ENCODE measurements around the gene TANGO2. TPM values are rescaled to one million over a fixed set of nuclear protein-coding genes. Genes with fewer than 3 reads are reported as not detected.

TANGO2 gene
- polyA plus RNA-seq, 1 of the 3 experiments (the other 2 are of a cell fraction), result 20.7 TPM

DNA sequence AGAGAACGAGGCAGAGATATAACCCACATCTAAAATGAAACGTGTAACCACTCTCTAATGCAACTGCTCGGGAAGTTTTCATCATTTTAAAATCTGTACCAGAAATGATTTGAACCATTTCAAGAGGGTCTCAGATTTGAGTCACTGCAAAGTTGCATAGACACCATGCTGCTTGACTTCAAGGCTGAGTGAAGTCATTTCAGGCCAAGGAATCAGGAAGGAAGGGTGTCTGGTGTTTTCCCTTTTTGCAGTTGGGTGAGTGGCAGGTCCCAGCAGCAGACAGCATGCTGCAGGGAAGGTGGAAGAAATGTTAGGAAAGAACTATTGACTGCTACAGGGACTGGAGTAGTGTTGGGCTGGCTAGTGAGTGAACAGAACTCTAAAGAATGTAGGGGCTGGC, 16.5 kb downstream of the TANGO2 start:
- ChIA-PET POLR2A (no interaction called here), CTCF (no interaction called here)
- H3K27ac ChIP-seq (ENCODE audit: low read depth in 2 of 2, low read length in 1 of 2), result no peak overlapping the region
- H3K27me3 ChIP-seq (ENCODE audit: insufficient read depth), result no peaks in the 10 kb centered on the region
- H3K4me2 ChIP-seq, result no peak overlapping the region
- WGBS (ENCODE audit: low lambda C conversion rate), result 73% methylated on average over 3 of the region's 3 CpGs
- H3K9ac ChIP-seq, result no peak overlapping the region
- H3K79me2 ChIP-seq (ENCODE audit: insufficient read depth), result peaks cover 12% of the 10 kb centered on the region; the same call in 1 of the 2 replicates
- H4K20me1 ChIP-seq (ENCODE audit: insufficient read depth), result no peaks in the 10 kb centered on the region
- no peak overlapping the region for H3K4me3 ChIP-seq (ENCODE audit: low read depth in 2 of 2, low read length in 1 of 2)
- H3K9me3 ChIP-seq, result no peaks in the 10 kb centered on the region
- DNase-seq, result no peak
- no peaks in the 10 kb centered on the region for H3F3A ChIP-seq (replicated peaks; ENCODE audit: insufficient read depth)
- H3K36me3 ChIP-seq (replicated peaks in 1 of 2; ENCODE audit: control insufficient read depth in 1 of 2, insufficient read depth in 2 of 2, low read length in 1 of 2), result no peaks in the 10 kb centered on the region
- H3K4me1 ChIP-seq (ENCODE audit: control insufficient read depth in 1 of 2, insufficient read depth in 2 of 2, low read depth in 1 of 2, low read length in 1 of 2), result peaks cover 0 to 15% of the 10 kb centered on the region in 2 experiments; a peak in 1 of 4 replicates
- no peaks in the 10 kb centered on the region for H3K9me2 ChIP-seq
- TF ChIP-seq POLR2AphosphoS5 (IDR thresholded peaks at IDR 0.05; ENCODE audit: low read depth, low read length) (no peak), RCOR1 (IDR thresholded peaks at IDR 0.05; ENCODE audit: low read length) (no peak), TCF12 (IDR thresholded peaks at IDR 0.05) (no peak), MEF2A (IDR thresholded peaks at IDR 0.05; ENCODE audit: borderline replicate concordance, low read depth) (no peak), ELF1 (IDR thresholded peaks at IDR 0.05) (no peak), GABPA (IDR thresholded peaks at IDR 0.05; ENCODE audit: low read depth) (no peak), FOSL2 (IDR thresholded peaks at IDR 0.05; ENCODE audit: borderline replicate concordance, low read depth) (no peak), RXRA (IDR thresholded peaks at IDR 0.05; ENCODE audit: borderline replicate concordance, low read depth) (no peak)
- TF ChIP-seq, protein P1, sequence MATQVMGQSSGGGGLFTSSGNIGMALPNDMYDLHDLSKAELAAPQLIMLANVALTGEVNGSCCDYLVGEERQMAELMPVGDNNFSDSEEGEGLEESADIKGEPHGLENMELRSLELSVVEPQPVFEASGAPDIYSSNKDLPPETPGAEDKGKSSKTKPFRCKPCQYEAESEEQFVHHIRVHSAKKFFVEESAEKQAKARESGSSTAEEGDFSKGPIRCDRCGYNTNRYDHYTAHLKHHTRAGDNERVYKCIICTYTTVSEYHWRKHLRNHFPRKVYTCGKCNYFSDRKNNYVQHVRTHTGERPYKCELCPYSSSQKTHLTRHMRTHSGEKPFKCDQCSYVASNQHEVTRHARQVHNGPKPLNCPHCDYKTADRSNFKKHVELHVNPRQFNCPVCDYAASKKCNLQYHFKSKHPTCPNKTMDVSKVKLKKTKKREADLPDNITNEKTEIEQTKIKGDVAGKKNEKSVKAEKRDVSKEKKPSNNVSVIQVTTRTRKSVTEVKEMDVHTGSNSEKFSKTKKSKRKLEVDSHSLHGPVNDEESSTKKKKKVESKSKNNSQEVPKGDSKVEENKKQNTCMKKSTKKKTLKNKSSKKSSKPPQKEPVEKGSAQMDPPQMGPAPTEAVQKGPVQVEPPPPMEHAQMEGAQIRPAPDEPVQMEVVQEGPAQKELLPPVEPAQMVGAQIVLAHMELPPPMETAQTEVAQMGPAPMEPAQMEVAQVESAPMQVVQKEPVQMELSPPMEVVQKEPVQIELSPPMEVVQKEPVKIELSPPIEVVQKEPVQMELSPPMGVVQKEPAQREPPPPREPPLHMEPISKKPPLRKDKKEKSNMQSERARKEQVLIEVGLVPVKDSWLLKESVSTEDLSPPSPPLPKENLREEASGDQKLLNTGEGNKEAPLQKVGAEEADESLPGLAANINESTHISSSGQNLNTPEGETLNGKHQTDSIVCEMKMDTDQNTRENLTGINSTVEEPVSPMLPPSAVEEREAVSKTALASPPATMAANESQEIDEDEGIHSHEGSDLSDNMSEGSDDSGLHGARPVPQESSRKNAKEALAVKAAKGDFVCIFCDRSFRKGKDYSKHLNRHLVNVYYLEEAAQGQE (IDR thresholded peaks at IDR 0.05; ENCODE audit: low read depth, low read length), result no peak
- TF ChIP-seq, protein P2, sequence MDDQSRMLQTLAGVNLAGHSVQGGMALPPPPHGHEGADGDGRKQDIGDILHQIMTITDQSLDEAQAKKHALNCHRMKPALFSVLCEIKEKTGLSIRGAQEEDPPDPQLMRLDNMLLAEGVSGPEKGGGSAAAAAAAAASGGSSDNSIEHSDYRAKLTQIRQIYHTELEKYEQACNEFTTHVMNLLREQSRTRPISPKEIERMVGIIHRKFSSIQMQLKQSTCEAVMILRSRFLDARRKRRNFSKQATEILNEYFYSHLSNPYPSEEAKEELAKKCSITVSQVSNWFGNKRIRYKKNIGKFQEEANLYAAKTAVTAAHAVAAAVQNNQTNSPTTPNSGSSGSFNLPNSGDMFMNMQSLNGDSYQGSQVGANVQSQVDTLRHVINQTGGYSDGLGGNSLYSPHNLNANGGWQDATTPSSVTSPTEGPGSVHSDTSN (IDR thresholded peaks at IDR 0.05), result no peak
- TF ChIP-seq, protein P3, sequence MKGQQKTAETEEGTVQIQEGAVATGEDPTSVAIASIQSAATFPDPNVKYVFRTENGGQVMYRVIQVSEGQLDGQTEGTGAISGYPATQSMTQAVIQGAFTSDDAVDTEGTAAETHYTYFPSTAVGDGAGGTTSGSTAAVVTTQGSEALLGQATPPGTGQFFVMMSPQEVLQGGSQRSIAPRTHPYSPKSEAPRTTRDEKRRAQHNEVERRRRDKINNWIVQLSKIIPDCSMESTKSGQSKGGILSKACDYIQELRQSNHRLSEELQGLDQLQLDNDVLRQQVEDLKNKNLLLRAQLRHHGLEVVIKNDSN (IDR thresholded peaks at IDR 0.05; ENCODE audit: borderline replicate concordance, low read depth), result no peak
- TF ChIP-seq, protein P4, sequence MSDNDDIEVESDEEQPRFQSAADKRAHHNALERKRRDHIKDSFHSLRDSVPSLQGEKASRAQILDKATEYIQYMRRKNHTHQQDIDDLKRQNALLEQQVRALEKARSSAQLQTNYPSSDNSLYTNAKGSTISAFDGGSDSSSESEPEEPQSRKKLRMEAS (IDR thresholded peaks at IDR 0.05; ENCODE audit: low read depth), result no peak
- H2AFZ ChIP-seq (ENCODE audit: low read depth), result no peak overlapping the region

DNA sequence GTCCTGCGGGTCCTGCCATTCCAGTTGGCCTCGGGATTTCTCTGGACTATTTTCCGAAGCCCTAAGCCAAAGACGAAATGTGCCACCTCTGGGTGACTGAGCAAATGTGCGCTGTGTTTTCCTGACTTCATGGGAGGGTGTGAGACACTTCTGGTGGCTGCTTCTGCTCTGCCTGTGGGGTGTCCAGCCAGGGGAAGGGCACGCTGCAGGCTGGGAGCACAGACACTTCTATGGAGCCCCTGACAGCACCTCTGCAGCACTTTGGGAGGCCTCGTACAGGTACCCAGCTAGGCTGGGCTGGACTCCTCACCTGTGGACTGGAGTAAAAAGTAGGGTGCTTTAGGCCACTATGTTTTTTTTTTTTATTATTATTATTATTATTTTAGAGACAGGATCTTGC, 17.7 kb downstream of the TANGO2 start:
- Histone ChIP-seq H4K20me1 (ENCODE audit: insufficient read depth) (no peaks in the 10 kb centered on the region), H3K36me3 (replicated peaks in 1 of 2; ENCODE audit: control insufficient read depth in 1 of 2, insufficient read depth in 2 of 2, low read length in 1 of 2) (no peaks in the 10 kb centered on the region), H3F3A (replicated peaks; ENCODE audit: insufficient read depth) (no peaks in the 10 kb centered on the region), H3K27me3 (ENCODE audit: insufficient read depth) (no peaks in the 10 kb centered on the region), H3K4me1 (ENCODE audit: control insufficient read depth in 1 of 2, insufficient read depth in 2 of 2, low read depth in 1 of 2, low read length in 1 of 2) (peaks cover 0 to 4% of the 10 kb centered on the region in 2 experiments; a peak in 1 of 4 replicates), H2AFZ (ENCODE audit: low read depth) (no peak overlapping the region), H3K9me2 (no peaks in the 10 kb centered on the region), H3K79me2 (ENCODE audit: insufficient read depth) (peaks cover 12% of the 10 kb centered on the region; the same call in 1 of the 2 replicates), H3K27ac (ENCODE audit: low read depth in 2 of 2, low read length in 1 of 2) (no peak overlapping the region), H3K4me3 (ENCODE audit: low read depth in 2 of 2, low read length in 1 of 2) (no peak overlapping the region), H3K9ac (no peak overlapping the region), H3K9me3 (no peaks in the 10 kb centered on the region), H3K4me2 (no peak overlapping the region)
- DNase-seq, result no peak
- TF ChIP-seq SIN3A (IDR thresholded peaks at IDR 0.05; ENCODE audit: borderline replicate concordance, low read depth, low read length) (no peak), FOXJ3 (CRISPR knock-in tag; IDR thresholded peaks at IDR 0.05) (no peak), ELF1 (IDR thresholded peaks at IDR 0.05) (no peak), FOSL2 (IDR thresholded peaks at IDR 0.05; ENCODE audit: borderline replicate concordance, low read depth) (no peak), GATA2 (CRISPR knock-in tag; IDR thresholded peaks at IDR 0.05) (no peak)
- TF ChIP-seq, protein P4 (IDR thresholded peaks at IDR 0.05; ENCODE audit: low read depth), result no peak
- TF ChIP-seq, protein P5, sequence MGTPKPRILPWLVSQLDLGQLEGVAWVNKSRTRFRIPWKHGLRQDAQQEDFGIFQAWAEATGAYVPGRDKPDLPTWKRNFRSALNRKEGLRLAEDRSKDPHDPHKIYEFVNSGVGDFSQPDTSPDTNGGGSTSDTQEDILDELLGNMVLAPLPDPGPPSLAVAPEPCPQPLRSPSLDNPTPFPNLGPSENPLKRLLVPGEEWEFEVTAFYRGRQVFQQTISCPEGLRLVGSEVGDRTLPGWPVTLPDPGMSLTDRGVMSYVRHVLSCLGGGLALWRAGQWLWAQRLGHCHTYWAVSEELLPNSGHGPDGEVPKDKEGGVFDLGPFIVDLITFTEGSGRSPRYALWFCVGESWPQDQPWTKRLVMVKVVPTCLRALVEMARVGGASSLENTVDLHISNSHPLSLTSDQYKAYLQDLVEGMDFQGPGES (IDR thresholded peaks at IDR 0.05; ENCODE audit: low read depth, low read length), result no peak
- TF ChIP-seq, protein P6, sequence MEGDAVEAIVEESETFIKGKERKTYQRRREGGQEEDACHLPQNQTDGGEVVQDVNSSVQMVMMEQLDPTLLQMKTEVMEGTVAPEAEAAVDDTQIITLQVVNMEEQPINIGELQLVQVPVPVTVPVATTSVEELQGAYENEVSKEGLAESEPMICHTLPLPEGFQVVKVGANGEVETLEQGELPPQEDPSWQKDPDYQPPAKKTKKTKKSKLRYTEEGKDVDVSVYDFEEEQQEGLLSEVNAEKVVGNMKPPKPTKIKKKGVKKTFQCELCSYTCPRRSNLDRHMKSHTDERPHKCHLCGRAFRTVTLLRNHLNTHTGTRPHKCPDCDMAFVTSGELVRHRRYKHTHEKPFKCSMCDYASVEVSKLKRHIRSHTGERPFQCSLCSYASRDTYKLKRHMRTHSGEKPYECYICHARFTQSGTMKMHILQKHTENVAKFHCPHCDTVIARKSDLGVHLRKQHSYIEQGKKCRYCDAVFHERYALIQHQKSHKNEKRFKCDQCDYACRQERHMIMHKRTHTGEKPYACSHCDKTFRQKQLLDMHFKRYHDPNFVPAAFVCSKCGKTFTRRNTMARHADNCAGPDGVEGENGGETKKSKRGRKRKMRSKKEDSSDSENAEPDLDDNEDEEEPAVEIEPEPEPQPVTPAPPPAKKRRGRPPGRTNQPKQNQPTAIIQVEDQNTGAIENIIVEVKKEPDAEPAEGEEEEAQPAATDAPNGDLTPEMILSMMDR (IDR thresholded peaks at IDR 0.05), result no peak
- WGBS (ENCODE audit: low lambda C conversion rate), result 90% methylated on average over 3 of the region's 7 CpGs
- ChIA-PET POLR2A (no interaction called here), CTCF (interaction anchor here (1.7 kb wide), 1 partner anchor 69 kb away, joined by 5 read pairs; no protein-coding TSS in a partner anchor)
